ENCODE data around the gene OGFOD2.
A peak's percentile ranks its signal among the peaks of the same experiment; 100 is the strongest.

Gene OGFOD2

GRCh38 chr12:122949405-122949804 is 25.6 kb upstream of the OGFOD2 start:
- DNase-seq: no peak
- in situ Hi-C loops (cut with HindIII; ENCODE audit: low pct_ligation_motif_present, low pct_unique_long_range_greater_than_20kb, low sequenced_read_pairs): loop anchor here (5.0 kb wide), 1 partner anchor 67 kb away; no protein-coding TSS in a partner anchor

GRCh38 chr12:122949816-122950675 is 25.0 kb upstream of the OGFOD2 start:
- in situ Hi-C loops (cut with HindIII; ENCODE audit: low pct_ligation_motif_present, low pct_unique_long_range_greater_than_20kb, low sequenced_read_pairs): loop anchor here (5.0 kb wide), 1 partner anchor 68 kb away; no protein-coding TSS in a partner anchor
- DNase-seq: no peak

GRCh38 chr12:122951406-122951805 is 23.6 kb upstream of the OGFOD2 start:
- DNase-seq: peak; percentile 84
- in situ Hi-C loops (cut with HindIII; ENCODE audit: low pct_ligation_motif_present, low pct_unique_long_range_greater_than_20kb, low sequenced_read_pairs): no loop called here

DNA sequence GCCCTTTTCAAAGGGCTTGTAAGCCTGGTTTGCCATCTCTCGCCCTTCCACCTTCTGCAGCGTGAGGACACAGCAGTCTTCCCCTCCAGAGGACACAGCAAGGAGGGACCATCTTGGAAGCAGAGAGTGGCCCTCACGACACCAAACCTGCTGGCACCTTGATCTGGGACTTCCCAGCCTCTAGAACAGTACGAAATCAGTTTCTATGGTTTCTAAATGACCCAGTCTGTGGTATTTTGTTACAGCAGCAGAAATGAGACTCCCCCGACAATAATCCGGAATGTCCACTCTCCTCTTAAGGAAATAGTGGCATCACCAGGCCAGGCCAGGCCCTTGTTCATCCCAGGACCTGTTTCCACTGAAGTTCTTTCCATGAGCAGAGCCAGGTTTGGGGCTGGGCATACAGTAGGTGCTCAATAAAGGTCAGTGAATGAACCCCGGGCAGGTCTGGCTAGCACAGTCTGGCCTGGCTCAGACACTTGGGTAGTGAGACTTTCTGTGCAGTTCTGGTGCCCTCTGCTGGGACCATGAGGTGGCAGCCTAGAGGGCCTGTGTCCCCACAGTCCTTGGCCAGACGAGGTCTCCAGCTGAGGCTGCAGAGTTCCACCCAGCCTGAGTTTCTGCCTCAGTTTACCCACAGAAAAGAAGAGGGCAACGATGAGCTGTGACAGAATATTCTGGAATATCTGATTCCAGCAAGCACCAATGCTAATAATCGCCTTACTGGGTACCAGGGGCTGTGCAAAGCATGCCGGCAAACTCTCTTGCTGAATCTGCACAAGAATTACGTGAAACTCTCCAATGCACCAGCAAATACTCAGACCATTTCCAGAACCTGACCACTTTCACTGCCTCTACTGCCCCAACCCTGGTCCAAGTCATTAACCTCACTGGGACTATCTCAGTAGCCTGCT is 22.8 kb upstream of the OGFOD2 start:
- peak; percentile 87 for DNase-seq
- in situ Hi-C loops (cut with HindIII; ENCODE audit: low pct_ligation_motif_present, low pct_unique_long_range_greater_than_20kb, low sequenced_read_pairs): no loop called here

- DNase-seq: no peak
- in situ Hi-C loops (cut with HindIII; ENCODE audit: low pct_ligation_motif_present, low pct_unique_long_range_greater_than_20kb, low sequenced_read_pairs): no loop called here
Measured at GRCh38 chr12:122955156-122955555, 19.9 kb upstream of the OGFOD2 start.

DNA sequence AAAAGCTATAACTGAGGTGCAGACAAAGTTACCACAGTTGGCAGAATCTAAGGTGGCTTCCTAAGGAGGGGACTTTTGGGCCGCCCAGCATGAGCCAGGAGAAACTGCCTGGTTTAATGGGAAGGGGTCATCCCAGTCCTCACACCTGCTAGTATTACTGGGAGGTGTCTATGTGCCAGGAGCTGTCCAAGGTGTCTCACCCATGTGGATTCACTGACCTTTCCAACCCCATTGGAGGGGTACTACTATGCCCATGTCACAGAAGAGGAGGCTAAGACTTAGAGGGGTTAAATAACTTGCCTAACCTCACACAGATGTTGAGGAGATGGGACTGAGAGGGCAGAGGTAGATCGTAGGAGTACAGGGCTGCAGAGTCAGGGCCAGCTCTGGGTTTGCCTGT is 19.0 kb upstream of the OGFOD2 start:
- no peak for DNase-seq
- in situ Hi-C loops (cut with HindIII; ENCODE audit: low pct_ligation_motif_present, low pct_unique_long_range_greater_than_20kb, low sequenced_read_pairs): no loop called here

- in situ Hi-C loops (cut with HindIII; ENCODE audit: low pct_ligation_motif_present, low pct_unique_long_range_greater_than_20kb, low sequenced_read_pairs): no loop called here
- DNase-seq: no peak
Measured at GRCh38 chr12:122958198-122958888, 16.7 kb upstream of the OGFOD2 start.

- in situ Hi-C loops (cut with HindIII; ENCODE audit: low pct_ligation_motif_present, low pct_unique_long_range_greater_than_20kb, low sequenced_read_pairs): no loop called here
- no peak for DNase-seq
Measured at GRCh38 chr12:122959566-122960192, 15.4 kb upstream of the OGFOD2 start.

GRCh38 chr12:122960193-122960569 is 14.9 kb upstream of the OGFOD2 start:
- DNase-seq: no peak
- in situ Hi-C loops (cut with HindIII; ENCODE audit: low pct_ligation_motif_present, low pct_unique_long_range_greater_than_20kb, low sequenced_read_pairs): no loop called here

DNA sequence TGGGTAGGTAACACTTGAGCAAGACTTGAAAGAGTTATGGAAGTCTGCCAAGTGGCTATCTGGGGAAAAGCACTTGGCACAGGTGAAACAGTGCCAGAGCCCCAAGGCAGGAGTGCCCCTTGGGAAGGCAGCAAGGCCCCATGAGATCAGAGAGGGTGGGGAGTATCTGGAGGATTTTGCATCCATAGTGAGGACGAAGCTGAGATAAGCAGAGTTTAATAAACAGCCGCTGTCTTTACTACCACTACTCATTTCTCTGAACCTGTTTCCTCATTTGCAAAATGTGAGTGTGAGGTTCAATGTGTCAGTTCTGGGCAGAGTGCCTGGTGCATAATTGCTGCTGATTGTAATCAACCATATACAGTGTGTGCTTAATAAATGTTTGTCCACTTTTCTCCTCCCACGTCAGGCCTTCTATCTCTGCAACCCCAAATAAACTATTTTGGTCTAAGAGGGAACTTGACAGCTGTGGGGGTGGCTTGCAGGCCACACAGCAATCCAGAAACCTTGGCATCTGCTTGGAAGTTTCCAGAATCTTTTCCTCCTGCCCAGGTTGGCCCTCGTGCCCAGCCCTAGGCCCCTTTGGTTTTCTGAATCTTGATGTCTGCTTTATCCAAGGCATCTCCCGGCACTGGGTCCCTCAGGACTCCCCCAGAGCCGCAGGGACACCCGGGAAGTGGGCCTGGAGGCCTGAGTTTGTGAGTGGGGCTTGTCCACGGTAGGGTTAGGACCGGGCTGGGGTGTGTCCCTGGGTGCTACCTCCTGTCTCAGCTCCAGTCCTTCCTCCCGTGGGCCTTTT is 13.3 kb upstream of the OGFOD2 start:
- no peak for DNase-seq
- in situ Hi-C loops (cut with HindIII; ENCODE audit: low pct_ligation_motif_present, low pct_unique_long_range_greater_than_20kb, low sequenced_read_pairs): no loop called here

DNA sequence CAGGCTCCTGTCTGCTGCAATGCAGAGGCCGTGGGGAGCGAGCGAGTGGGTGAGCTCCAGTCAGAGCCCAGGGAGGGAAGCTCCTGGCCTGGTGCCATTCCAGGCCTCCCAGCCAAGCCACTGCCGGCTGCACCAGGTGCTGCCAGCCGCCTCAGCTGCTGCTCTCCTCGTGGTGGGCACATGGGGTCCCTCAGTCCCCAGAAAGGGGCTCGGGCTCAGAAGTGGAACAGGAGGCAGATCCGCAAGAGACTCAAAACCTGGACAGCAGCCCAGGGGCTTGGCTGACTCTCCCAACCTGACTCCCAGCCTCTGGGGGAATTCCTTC is 11.1 kb upstream of the OGFOD2 start:
- DNase-seq: no peak
- in situ Hi-C loops (cut with HindIII; ENCODE audit: low pct_ligation_motif_present, low pct_unique_long_range_greater_than_20kb, low sequenced_read_pairs): no loop called here

DNA sequence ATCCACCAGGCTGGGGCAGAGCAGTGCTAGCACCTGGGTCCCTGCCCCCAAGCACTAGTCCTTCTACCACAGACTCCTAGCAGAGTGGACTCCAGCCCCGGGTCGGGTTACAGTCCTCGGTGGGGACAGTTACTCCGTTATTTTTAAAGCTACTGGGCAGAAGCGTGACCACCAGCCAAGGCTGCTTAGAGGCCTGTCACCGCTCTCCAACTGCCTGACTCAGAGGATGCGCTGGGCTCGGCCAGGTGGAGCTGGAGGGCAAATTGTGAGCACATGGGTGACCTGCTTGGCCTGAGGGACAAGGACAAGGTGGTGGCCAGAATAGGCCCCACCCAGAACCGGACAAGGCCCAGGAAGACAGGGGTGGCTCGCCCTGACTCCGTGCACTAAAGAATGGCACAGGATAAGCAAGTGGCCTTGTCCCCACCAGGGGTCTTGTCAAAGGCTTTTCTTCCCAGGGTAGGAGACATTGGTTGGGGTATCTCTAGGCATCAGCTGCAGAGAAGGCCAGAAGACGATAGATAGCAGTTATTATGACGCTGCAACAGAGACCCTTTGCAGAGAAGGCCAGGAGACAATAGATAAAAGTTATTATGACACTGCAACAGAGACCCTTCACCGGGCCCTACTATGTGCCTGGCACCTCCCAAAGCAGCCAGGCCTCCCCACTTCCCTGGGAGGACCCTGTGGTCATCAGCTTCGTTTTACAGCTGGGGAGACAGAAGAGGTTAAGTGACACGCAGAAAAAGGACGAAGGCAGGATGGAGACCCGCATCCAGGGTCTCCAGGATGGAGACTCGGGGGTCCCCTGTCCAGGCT is 10.4 kb upstream of the OGFOD2 start:
- DNase-seq: no peak
- in situ Hi-C loops (cut with HindIII; ENCODE audit: low pct_ligation_motif_present, low pct_unique_long_range_greater_than_20kb, low sequenced_read_pairs): no loop called here

- in situ Hi-C loops (cut with HindIII; ENCODE audit: low pct_ligation_motif_present, low pct_unique_long_range_greater_than_20kb, low sequenced_read_pairs): no loop called here
- no peak for DNase-seq
Measured at GRCh38 chr12:122965321-122965751, 9.7 kb upstream of the OGFOD2 start.

GRCh38 chr12:122965851-122966742 is 8.9 kb upstream of the OGFOD2 start, which contains the start of gene ABCB9:
Gene ABCB9, minus strand, starts transcription at chr12:122966463. Its CDS starts 6,228 bp downstream, at chr12:122960235.
- peak; percentile 98 for DNase-seq
- in situ Hi-C loops (cut with HindIII; ENCODE audit: low pct_ligation_motif_present, low pct_unique_long_range_greater_than_20kb, low sequenced_read_pairs): no loop called here

DNA sequence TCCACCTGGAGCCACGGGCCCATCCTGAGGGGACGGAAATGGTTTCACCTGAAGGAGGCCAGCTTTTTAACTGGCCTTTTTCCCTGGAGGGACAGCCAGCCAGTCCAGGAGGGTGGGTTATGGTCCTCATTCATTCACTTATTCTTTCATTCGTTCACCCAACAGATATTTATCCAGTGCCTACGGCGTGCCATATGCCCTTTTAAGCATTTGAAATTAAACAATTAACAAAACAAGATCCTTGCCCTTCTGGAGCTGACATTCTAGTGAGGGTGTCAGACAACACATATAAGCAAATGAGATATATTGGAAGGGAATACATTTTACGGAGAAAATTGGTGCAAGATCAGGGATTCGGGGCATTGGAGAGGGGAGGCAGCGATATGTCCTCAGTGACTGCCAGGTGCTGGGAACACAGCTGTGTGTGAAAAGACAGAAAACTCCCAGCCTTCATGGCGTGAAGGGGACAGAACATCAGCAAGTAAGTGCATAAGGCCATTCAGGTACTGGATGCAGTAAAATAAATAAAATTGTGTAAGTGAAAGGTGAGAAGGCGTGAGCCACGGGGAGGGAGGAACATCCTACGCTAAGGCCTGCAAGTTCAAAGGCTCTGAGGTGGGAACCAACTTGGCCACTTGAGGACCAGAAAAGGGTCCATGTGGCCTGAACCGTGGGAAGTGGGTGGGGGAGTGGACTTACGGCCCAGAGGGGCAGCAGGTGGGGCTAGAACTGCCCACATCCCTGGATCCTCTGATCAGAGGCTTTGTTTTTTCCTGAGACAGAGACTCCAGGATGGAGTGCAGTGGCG is 8.1 kb upstream of the OGFOD2 start:
- in situ Hi-C loops (cut with HindIII; ENCODE audit: low pct_ligation_motif_present, low pct_unique_long_range_greater_than_20kb, low sequenced_read_pairs): no loop called here
- DNase-seq: no peak

Data from ACHN (cell line).